GM19099 (cell line): ENCODE results near the gene PLD1.

Experiments used
- POLR2A ChIP-seq: IDR thresholded peaks from 3 replicates; pipeline ENCODE4 v1.6.1; 2011; ENCODE audit warnings: low read depth; ENCODE audit not compliant: insufficient read length; ENCODE audit errors: extremely low read depth

PLD1 gene

DNA sequence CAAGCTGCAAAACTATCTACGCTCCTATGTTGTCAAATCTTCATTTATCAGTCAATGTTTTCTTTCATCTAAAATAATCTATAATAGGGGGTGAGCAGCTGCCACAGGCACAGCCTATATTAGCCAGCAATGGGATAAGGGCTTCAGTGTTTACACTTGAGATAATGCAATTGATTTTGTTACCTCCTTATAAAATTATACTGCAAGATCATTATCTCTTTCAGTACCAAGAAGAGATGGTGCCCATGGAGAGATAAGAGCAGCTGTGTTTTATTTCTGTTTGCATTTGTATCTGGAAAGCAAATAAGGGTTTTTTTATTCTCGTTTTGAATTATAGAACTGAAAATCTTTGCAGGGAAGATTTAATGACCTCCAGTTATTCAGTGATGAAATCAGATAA lies 68.9 kb downstream of the PLD1 start:
- TF ChIP-seq POLR2A, result no peak

DNA sequence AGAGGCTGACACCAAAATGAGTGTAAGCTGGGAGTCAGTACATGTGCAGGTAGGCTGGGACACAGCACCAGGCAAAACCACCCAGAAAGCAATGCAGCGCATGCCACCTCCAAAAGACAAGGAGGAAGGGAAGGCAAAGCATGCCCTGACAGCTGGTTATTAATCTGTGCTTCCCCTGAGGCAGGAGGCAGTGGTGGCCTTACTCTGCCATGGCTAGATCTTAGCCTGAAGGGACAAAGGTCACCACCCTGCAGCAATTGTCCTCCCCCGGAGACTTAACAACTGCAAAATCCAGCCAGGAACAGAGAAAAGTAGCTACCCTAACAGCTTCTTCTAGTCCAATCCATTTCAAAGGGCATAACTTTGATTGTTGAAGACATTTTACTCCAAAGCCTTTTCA lies 73.7 kb downstream of the PLD1 start:
- TF ChIP-seq POLR2A, result no peak

DNA sequence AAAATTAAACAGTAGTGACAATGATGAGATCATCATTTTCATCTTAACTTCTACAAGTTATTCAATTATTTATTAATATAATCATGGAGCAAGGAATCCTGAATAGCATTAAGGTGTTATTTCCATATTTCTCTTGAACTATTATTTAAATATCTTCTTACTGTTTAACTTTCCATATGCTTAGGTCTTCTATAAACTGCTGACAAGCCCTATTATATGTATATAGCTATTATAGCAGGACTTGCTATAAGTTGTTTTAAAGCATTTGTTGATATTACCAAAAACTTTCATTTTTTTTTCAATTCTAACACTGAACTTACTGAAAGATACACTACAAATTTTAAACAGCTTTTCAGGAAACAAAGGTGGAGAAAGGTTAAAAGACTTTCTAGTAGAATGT lies 76.7 kb downstream of the PLD1 start:
- no peak for TF ChIP-seq POLR2A

DNA sequence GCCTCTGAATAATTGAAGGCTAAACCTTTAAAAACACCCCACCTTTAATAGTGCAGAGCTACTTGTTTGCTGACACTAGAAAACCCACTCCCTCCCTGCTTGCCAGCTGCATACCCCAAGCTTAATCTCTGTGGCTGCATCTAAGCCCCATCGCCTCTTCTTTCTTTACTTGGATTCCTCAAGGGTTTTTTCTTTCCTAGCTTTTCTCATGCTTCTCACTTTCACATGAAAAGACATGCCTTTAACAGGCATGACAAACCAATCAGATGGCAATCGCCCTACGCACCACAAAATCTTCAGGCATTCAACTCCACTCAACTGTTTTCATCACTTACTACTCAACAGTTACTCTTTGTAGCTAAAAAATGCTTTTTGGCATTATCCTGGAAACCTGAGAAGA lies 77.5 kb downstream of the PLD1 start:
- no peak for TF ChIP-seq POLR2A

DNA sequence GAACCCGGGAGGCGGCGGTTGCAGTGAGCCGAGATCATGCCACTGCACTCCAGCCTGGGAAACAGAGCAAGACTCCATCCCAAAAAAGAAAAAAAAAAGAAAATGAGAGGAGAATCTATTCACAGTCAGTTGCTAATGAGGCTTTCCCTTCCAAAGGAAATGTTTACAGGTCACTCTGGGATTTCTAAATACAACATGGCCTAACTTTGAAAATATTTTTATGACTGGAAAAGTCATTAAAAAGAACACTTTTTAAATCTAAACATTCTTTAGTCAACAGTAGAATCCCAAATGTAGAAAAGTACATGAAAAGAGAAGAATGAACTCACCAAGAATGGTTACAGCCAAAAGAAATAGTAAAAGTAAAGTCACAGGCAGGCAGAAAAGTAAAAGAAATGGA lies 78.6 kb downstream of the PLD1 start:
- no peak for TF ChIP-seq POLR2A

DNA sequence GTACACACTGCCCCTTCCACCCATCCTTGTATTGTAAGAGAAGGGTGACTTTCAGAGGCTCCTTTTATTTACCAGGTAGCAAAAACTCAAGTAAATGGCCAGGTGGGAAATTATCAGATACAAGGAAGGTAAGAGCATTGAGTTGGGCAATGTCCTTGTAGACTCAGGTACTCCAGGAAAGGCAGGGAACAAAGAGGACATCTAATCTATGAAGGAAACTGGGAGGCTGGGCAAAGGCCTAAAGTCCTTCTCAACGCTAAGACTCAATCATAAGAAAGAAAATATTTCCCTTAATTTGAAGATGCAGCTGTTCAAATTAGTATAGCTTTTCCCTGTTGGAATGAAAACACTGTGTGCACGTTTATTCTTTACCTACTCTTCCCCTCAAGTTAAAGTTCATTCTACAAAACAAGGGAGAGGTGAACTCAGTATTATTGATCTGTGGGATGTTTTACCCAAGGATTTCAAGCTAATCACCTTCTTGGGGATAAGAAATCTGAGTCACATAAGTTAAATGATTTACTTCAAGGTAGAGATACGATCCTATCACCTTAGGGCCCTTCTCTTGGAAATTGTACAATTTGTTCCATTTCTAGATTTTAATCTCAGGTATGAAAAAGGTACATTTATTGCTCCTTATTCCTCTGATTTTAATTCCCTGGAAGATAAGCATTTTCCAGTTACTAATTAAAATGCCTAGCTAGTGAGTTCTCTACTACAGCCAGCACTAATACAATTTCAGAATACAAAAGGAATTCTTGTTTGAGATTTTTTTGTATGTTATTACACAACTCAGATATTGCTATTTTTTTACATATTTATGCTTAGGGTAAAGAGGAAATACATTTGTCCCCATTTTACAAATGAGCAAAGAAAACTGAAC lies 80.6 kb downstream of the PLD1 start:
- no peak for TF ChIP-seq POLR2A

DNA sequence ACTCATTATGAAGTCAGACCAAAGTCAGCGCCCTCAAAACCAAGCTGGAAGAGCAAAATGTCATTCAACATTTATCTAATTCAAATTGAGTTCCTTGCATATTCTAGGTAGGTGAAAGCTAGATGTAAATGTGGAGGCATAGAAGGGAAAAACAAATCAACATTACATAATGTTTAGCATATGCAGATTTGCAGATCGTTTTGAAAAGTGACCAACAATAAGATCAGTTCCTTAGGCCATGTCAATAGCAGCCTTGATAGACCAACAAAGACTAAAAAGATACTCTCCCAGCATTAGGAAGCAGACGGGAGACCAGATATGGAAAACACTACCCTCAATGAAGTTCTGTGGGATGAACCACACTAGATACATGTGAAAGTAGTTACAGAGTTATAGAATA lies 83.0 kb downstream of the PLD1 start:
- TF ChIP-seq POLR2A, result no peak

DNA sequence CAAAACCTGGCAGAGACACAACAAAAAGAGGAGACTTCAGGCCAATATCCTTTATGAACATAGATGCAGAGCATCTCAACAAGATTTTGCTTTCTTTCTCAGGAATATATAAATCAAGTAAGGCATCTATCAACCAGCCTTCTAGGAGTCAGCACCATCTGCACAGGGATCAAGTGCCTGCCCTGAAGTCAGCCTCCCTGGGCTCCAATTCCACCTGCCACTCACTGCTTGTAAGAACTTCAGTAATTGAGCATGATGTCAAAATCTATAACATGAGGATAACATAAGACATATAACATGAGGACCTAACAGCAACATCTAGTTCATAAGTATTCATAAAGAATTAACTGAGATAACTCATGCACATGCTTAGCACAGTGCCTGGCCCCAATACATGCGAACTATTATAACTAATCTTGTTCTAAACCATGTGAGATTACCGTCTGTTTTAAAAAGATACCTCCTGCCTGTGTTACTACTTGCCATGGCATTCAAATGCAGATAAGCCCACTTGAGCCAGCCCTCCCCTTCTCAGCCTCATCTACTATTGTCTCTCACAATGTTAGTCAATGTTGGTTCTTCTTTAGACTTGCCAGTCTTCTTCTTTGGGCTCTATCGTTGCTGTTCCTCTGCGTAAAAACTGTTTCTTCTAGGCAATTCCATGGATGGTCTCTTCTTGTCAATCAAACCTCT lies 91.6 kb downstream of the PLD1 start:
- no peak for TF ChIP-seq POLR2A

DNA sequence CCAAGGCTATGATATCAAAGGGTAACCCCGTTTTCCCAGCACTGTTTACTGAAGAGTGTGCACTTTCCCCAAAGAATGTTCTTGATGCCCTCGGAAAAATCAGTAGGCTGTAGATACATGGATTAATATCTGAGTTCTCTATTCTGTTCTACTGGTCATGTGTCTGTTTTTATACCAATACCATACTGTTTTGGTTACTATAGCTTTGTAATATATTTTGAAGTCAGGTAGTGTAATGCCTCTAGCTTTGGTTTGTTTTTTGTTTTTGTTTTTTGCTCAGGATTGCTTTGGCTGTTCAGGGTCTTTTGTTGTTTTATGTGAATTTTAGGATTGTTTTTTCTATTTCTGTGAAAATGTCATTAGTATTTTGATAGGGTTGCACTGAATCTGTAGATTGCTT lies 95.1 kb downstream of the PLD1 start:
- no peak for TF ChIP-seq POLR2A

DNA sequence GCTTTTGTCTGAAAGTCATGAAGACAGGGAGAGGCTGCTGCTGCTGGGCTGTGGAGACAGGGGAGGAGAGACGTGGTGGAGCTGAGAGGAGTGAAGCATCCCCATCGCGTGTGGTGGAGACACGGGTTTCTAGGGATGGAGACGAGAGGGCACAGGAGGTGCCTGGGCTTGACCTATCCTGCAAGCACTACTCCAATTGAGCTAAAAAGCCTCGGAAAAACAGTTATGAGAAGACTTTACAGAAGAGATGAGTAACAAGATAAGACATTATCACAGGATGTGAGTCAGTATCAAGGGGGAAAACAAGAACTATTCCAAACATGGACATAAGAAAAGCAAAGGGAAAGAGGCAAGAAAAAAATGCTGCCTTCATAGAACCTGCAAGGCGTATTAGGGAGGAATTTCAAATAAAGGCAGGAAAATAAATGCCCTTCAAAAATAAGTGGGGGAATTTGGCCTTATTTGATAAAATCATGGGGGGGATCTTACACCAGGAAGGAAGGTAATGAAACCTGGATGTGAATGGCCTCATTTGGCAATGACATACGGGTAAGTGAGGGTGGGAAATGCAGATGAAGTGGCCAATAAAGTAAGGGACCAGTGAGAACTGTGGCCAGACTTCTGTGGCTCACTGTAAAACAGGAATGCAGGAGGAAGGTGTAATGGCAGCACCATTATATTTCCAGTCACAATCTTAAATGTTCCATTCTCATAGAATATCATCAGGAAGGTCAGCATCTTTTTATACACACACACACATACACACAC lies 97.9 kb downstream of the PLD1 start:
- no peak for TF ChIP-seq POLR2A

DNA sequence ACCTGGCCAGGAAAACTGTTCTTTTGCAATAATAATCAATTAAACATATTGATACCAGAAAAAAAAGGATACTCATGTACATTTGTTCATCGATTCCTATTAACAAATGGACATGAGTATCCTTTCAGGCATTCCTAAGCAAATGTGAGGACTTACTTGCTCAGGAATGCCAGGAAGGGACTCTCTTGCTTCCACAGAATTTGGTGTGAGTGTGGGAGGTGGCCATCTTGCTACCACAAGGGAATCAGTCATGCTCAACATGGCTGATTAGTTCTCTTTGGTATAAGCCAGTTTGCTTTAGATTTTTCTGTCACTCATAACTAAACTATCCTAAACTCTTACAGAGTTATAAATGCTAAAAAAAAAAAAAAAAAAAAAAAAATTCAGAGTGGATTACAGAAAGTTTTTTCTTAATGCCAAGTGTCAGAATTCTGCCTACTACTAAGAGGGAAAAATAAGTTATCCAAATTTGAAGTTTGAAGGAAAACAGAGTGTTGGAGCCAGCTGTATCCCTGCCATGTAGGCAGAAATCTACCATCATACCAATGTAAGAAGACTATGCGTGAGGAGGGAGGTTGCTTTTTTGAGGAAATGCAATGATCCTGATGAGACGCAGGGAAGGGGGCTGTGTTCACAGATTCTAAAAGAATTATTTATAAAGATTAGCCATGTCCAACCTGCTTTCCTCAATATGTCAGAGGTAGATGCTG lies 98.7 kb downstream of the PLD1 start:
- no peak for TF ChIP-seq POLR2A

DNA sequence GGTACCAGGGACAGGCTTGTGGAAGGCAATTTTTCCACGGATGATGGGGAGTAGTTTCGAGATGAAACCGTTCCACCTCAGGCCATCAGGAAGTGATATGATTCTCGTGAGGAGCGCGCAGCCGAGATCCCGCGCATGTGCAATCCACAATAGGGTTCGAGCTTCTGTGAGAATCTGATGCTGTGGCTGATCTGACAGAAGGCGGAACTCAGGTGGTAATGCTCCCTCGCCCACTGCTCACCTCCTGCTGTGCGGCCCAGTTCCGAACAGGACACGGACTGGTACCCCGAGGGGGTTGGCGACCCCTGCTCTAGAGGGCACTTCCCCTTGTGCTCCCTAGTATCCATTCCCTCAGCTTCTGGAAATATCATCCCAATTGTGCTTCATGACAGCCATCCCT lies 99.9 kb downstream of the PLD1 start:
- no peak for TF ChIP-seq POLR2A

DNA sequence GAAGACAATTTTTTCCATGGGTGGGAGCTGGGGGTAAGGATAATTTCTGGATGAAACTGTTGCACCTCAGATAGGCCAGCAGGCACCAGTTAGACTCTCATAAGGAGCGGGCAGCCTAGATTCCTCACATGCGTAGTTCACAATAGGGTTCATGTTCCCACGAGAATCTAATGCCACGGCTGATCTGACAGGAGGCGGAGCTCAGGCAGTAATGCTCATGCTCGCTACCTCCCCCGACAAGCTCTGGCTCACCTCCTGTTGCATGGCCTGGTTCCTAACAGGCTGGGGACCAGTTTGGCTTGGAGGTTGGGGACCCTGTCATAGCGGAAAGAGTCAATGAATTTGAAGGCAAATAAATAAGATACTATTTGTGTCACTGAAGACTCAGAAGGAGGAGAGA lies 105.5 kb downstream of the PLD1 start:
- TF ChIP-seq POLR2A, result no peak

DNA sequence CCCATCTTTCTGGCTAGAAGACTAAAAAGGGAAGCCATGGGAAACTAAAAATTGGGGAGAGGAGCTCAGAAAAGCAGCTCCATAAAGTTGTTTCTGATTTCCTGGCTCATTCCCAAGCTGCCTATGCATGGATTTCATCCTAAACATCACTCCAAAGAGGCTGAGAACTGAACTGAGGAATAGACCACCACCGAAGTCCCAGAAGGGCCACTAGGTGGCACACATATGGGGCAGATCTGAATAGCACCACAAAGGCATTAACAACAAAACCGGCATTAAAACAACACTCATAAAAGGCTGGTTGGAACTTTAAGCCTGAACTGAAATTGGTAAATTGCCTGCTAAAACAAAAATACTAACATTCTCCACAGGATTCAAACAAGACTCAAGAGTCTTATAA lies 106.3 kb downstream of the PLD1 start:
- TF ChIP-seq POLR2A, result no peak

DNA sequence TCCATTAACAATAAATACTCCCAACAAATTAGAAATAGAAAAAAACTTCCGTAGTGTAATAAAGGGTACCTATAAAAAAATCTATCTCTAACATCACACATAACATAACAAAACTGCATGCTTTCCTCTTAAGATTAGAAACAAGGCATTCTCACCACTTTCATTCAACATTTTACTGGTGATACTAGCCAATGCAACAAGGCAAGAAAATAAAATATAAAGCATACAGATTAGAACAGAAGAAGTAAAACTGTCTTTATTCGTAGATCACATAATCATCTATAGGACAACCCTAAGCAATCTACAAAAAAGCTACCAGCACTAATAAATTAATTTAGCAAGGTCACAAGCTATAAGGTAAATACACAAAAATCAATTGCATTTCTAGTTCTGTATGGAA lies 107.1 kb downstream of the PLD1 start:
- TF ChIP-seq POLR2A, result no peak
